Panc1 (cell line): ENCODE results near the gene SP100. TPM values are rescaled to one million over a fixed set of nuclear protein-coding genes. Genes with fewer than 3 reads are reported as not detected.

ENCODE experiments used
- ATAC-seq: fragments of 200-7000 bp; cut with Tn5 transposase; 2 replicates; pipeline ENCODE4 v1.9.1; 2020; ENCODE audit warnings: mild to moderate bottlenecking, moderate library complexity
- BruUV-seq: library from RNA; stranded (reverse); fragments of 400-500 nt; replicated peaks from 2 replicates; lab custom pipeline; 2021; lab: Mats Ljungman, UMichigan
- CTCF ChIA-PET: fragments of 300-600 bp; sonication (Branson Sonifier 250); formaldehyde crosslinking; loops from one replicate; lab custom pipeline; 2022; ENCODE audit warnings: antibody characterized with exemption; lab: Charles Lee
- POLR2A ChIA-PET: fragments of 300-600 bp; sonication (Branson Sonifier 250); formaldehyde crosslinking; loops from one replicate; lab custom pipeline; 2022; ENCODE audit warnings: antibody characterized with exemption; lab: Charles Lee
- DNase-seq: peaks from one replicate; pipeline ENCODE4 v3.0.0-alpha.2; 2010; ENCODE audit warnings: low read depth, low spot score
- H3K27ac ChIP-seq: 2 replicates; pipeline ENCODE4 v1.5.1; 2011; ENCODE audit warnings: mild to moderate bottlenecking, low read length, inconsistent platforms
- H3K27me3 ChIP-seq: fragments of 200-500 bp; sonication (Bioruptor generic); 2 replicates; pipeline ENCODE4 v1.6.0; 2014; ENCODE audit warnings: low read length, inconsistent platforms; ENCODE audit not compliant: control insufficient read depth, insufficient read depth
- H3K36me3 ChIP-seq: fragments of 200-500 bp; sonication (Bioruptor generic); 2 replicates; pipeline ENCODE4 v1.5.1; 2014; ENCODE audit warnings: inconsistent platforms, mild to moderate bottlenecking, low read length, moderate library complexity; ENCODE audit not compliant: control insufficient read depth, insufficient read depth
- H3K4me1 ChIP-seq: 2 replicates; pipeline ENCODE4 v1.5.1; 2011; ENCODE audit warnings: inconsistent platforms, mild to moderate bottlenecking, low read length, moderate library complexity; ENCODE audit not compliant: control insufficient read depth, insufficient read depth
- H3K4me3 ChIP-seq, 2 experiments: 2 replicates each; pipeline ENCODE4 v1.5.1; 2011 to 2012; ENCODE audit warnings: low read depth in 2 of 2, low read length in 2 of 2, mild to moderate bottlenecking in 2 of 2, inconsistent platforms in 1 of 2, moderate library complexity in 1 of 2
- H3K9me3 ChIP-seq: fragments of 200-500 bp; sonication (Bioruptor generic); 2 replicates; pipeline ENCODE4 v1.5.1; 2014; ENCODE audit warnings: low read depth, mild to moderate bottlenecking, inconsistent platforms, low read length, moderate library complexity; ENCODE audit not compliant: control insufficient read depth, insufficient read depth
- POLR2AphosphoS5 ChIP-seq: IDR thresholded peaks from 2 replicates; pipeline ENCODE4 v1.6.1; 2012; ENCODE audit warnings: mild to moderate bottlenecking, low read depth, low read length, moderate library complexity
- SIN3A ChIP-seq: IDR thresholded peaks from 2 replicates; pipeline ENCODE4 v1.6.1; 2012; ENCODE audit warnings: low read depth, mild to moderate bottlenecking, low read length, moderate library complexity, borderline replicate concordance; ENCODE audit not compliant: insufficient read depth
- TCF7L2 ChIP-seq: IDR thresholded peaks from 2 replicates; pipeline ENCODE4 v1.6.1; 2011; ENCODE audit warnings: mild to moderate bottlenecking, low read depth, low read length, inconsistent platforms
- in situ Hi-C: cut with HindIII; loops from 2 replicates; pipeline ENCODE4 v1.10.0; 2016; ENCODE audit warnings: low sequenced_read_pairs, low pct_unique_long_range_greater_than_20kb
- intact Hi-C: fragments of 100-400 bp; cut with micrococcal nuclease; formaldehyde crosslinking; loops from one replicate; pipeline ENCODE4 v1.10.0; 2022; ENCODE audit not compliant: unreplicated experiment
- total RNA-seq: library from RNA; stranded (reverse); gene quantifications from one replicate; pipeline ENCODE4 v1.2.1, GENCODE V29; 2021; ENCODE audit not compliant: unreplicated experiment
- TF ChIP-seq, protein P1 (sequence below), 2 experiments: IDR thresholded peaks; 2 replicates each; pipeline ENCODE4 v1.6.1; 2011 to 2012; ENCODE audit warnings: low read depth in 2 of 2, control low read depth in 1 of 2, low read length in 1 of 2, mild to moderate bottlenecking in 1 of 2, moderate library complexity in 1 of 2; ENCODE audit not compliant: insufficient read depth in 1 of 2
- TF ChIP-seq, protein P2 (sequence below): fragments of 450-650 bp; IDR thresholded peaks from 2 replicates; pipeline ENCODE4 v1.5.1; 2017; ENCODE audit warnings: mild to moderate bottlenecking

Gene SP100
- total RNA-seq, 1 experiment from 2014 or later = 27.2 TPM

DNA sequence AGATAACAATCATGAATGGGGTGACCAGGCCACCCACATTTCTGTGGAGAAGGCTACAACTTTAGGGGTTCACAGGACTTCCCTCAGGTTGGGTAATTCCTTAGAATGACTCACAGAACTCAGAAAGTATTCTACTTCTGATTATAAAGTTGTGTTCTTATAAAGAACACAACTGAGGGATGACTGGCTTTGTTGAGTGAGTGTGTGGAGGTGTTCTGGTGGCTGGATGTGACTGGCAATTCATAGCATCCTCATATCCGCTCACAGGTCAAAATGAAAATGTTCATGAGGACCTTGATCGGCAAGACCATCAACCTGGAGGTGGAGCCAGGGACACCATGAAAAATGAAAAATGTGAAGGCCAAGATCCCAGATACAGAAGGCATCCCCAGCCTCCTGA is 153.3 kb downstream of the SP100 start:
- Histone ChIP-seq H3K27me3 (no peaks in the 10 kb centered on the region), H3K27ac (no peak overlapping the region), H3K4me1 (no peaks in the 10 kb centered on the region), H3K36me3 (no peaks in the 10 kb centered on the region), H3K9me3 (no peaks in the 10 kb centered on the region), H3K4me3 (no peak overlapping the region)
- in situ Hi-C loops (no loop called here), intact Hi-C loops (no loop called here)
- CTCF ChIA-PET = no interaction called here
- POLR2A ChIA-PET = no interaction called here
- ATAC-seq = no peak
- no TSS peak for BruUV-seq
- no peak for DNase-seq
- no peak for TF ChIP-seq POLR2AphosphoS5
- no peak for TF ChIP-seq TCF7L2
- TF ChIP-seq, protein P1, sequence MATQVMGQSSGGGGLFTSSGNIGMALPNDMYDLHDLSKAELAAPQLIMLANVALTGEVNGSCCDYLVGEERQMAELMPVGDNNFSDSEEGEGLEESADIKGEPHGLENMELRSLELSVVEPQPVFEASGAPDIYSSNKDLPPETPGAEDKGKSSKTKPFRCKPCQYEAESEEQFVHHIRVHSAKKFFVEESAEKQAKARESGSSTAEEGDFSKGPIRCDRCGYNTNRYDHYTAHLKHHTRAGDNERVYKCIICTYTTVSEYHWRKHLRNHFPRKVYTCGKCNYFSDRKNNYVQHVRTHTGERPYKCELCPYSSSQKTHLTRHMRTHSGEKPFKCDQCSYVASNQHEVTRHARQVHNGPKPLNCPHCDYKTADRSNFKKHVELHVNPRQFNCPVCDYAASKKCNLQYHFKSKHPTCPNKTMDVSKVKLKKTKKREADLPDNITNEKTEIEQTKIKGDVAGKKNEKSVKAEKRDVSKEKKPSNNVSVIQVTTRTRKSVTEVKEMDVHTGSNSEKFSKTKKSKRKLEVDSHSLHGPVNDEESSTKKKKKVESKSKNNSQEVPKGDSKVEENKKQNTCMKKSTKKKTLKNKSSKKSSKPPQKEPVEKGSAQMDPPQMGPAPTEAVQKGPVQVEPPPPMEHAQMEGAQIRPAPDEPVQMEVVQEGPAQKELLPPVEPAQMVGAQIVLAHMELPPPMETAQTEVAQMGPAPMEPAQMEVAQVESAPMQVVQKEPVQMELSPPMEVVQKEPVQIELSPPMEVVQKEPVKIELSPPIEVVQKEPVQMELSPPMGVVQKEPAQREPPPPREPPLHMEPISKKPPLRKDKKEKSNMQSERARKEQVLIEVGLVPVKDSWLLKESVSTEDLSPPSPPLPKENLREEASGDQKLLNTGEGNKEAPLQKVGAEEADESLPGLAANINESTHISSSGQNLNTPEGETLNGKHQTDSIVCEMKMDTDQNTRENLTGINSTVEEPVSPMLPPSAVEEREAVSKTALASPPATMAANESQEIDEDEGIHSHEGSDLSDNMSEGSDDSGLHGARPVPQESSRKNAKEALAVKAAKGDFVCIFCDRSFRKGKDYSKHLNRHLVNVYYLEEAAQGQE (IDR thresholded peaks at IDR 0.05; ENCODE audit: insufficient read depth in 1 of 2, low read depth in 2 of 2, low read length in 1 of 2) = no peak
- TF ChIP-seq, protein P2, sequence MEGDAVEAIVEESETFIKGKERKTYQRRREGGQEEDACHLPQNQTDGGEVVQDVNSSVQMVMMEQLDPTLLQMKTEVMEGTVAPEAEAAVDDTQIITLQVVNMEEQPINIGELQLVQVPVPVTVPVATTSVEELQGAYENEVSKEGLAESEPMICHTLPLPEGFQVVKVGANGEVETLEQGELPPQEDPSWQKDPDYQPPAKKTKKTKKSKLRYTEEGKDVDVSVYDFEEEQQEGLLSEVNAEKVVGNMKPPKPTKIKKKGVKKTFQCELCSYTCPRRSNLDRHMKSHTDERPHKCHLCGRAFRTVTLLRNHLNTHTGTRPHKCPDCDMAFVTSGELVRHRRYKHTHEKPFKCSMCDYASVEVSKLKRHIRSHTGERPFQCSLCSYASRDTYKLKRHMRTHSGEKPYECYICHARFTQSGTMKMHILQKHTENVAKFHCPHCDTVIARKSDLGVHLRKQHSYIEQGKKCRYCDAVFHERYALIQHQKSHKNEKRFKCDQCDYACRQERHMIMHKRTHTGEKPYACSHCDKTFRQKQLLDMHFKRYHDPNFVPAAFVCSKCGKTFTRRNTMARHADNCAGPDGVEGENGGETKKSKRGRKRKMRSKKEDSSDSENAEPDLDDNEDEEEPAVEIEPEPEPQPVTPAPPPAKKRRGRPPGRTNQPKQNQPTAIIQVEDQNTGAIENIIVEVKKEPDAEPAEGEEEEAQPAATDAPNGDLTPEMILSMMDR = no peak
- no peak for TF ChIP-seq SIN3A

DNA sequence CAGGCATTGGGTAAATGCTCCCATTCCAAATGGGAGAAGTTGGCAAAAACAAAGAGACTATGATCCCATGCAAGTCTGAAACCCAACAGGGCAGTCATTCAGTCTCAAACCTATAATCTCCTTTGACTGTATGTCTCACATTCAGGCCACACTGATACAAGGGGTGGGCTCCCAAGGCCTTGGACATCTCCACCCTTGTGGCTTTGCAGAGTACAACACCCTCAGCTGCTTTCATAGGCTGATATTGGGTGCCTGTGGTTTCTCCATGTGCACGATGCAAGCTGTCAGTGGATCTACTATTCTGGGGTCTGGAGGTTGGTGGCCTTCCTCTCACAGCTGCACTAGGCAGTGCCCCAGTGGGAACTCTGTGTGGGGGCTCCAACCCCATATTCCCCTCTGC is 155.0 kb downstream of the SP100 start:
- TF ChIP-seq TCF7L2 = no peak
- no peak overlapping the region for H3K27ac ChIP-seq
- no peaks in the 10 kb centered on the region; the same call in 1 of the 2 replicates for H3K27me3 ChIP-seq
- H3K36me3 ChIP-seq = no peaks in the 10 kb centered on the region
- intact Hi-C loops (no loop called here), in situ Hi-C loops (no loop called here)
- CTCF ChIA-PET = no interaction called here
- POLR2A ChIA-PET = interaction anchor here (0.7 kb wide), 1 partner anchor 497 kb away, joined by 6 read pairs; no protein-coding TSS in a partner anchor
- H3K9me3 ChIP-seq = no peaks in the 10 kb centered on the region
- no peaks in the 10 kb centered on the region for H3K4me1 ChIP-seq
- ATAC-seq (no peak), DNase-seq (no peak)
- H3K4me3 ChIP-seq = no peak overlapping the region
- no TSS peak for BruUV-seq

DNA sequence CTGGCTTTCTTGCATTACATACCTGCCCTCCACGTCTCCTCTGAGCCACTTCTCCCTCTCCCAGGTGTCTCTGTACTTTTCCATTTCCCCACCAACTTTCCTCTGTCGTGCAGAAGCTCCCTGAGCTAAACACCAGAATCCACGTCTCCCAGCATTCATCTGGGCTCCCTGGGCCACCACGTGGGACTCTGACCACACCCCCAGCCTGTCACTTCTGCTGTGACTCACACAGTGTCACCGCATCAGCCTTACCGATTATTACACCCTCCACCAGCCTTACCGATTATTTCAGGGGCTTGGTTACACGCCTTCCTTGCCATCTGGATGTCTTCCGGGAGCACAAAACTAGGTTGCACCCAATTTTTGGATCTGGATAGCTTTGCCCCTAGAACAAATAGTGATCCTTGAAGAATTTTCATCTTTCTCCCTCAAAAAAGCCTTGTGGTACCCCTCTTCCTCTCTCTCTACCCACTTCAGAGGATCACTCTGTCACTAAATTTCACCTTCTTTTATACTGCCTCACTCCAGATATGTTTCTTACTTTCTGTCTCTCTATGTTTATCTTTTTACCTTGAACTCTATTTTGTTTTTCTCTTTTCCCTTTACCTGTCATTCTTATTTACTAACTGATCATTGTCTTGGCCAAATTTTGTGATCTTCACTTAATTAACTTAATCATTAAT is 159.8 kb downstream of the SP100 start:
- no peak for DNase-seq
- H3K9me3 ChIP-seq = no peaks in the 10 kb centered on the region
- no peak for TF ChIP-seq SIN3A
- no peak overlapping the region for H3K4me3 ChIP-seq
- POLR2A ChIA-PET = no interaction called here
- no peak overlapping the region for H3K27ac ChIP-seq
- in situ Hi-C loops = no loop called here
- H3K4me1 ChIP-seq = no peaks in the 10 kb centered on the region
- ATAC-seq = no peak
- H3K36me3 ChIP-seq = no peaks in the 10 kb centered on the region
- BruUV-seq = no TSS peak
- CTCF ChIA-PET = no interaction called here
- peaks cover 6% of the 10 kb centered on the region for H3K27me3 ChIP-seq
- intact Hi-C loops = no loop called here
